Lower lobe of right lung (tissue), 2 donors: ENCODE data around the gene STK24. TPM values are rescaled to one million over a fixed set of nuclear protein-coding genes. Genes with fewer than 3 reads are reported as not detected.
"Not testable (repeated sequence)": the region's sequence is repeated elsewhere in the genome, so short reads cannot be mapped to it uniquely, and the experiment has no call there.

Experiments
- ATAC-seq, 2 donors: fragments of 200-7000 bp; cut with Tn5 transposase; one replicate each; pipeline ENCODE4 v1.9.1; 2020 to 2022; ENCODE audit warnings: mild to moderate bottlenecking in 2 of 2, moderate library complexity in 2 of 2
- DNase-seq: peaks from one replicate; pipeline ENCODE4 v3.0.0-alpha.2; 2020
- H3K27ac ChIP-seq: fragments of 200-600 bp; one replicate; pipeline ENCODE4 v1.8.0; 2022
- H3K27me3 ChIP-seq: fragments of 200-600 bp; one replicate; pipeline ENCODE4 v1.8.0; 2022; ENCODE audit warnings: low read depth
- H3K36me3 ChIP-seq: fragments of 200-600 bp; one replicate; pipeline ENCODE4 v1.8.0; 2022; ENCODE audit warnings: mild to moderate bottlenecking
- H3K4me1 ChIP-seq: fragments of 200-600 bp; one replicate; pipeline ENCODE4 v1.8.0; 2022
- H3K4me3 ChIP-seq: fragments of 200-600 bp; one replicate; pipeline ENCODE4 v1.8.0; 2022; ENCODE audit warnings: mild to moderate bottlenecking
- H3K9me3 ChIP-seq: fragments of 200-600 bp; one replicate; pipeline ENCODE4 v1.8.0; 2022
- CTCF ChIP-seq: fragments of 200-600 bp; IDR thresholded peaks from one replicate; pipeline ENCODE4 v1.8.0; 2022; ENCODE audit warnings: antibody characterized with exemption, mild to moderate bottlenecking
- intact Hi-C: fragments of 100-400 bp; cut with DNase I; formaldehyde crosslinking; loops from one replicate; pipeline ENCODE4 v1.11.0; 2022
- total RNA-seq: library from RNA; stranded (reverse); fragmentation: NEBNext Ultra II Directional; extraction: Animal tissue kit (Norgen Biotek cat#: 25700); gene quantifications from one replicate; pipeline ENCODE4 v1.2.1, GENCODE V29; 2021
- donor health status: DM: no; HTN: yes; CAD: no; lungs with severe emphysema.

Gene STK24
- total RNA-seq, 1 donor from 2014 or later: 94.5 TPM

GRCh38 chr13:98415326-98416070 is 161.4 kb downstream of the STK24 start:
- DNase-seq: no peak
- Histone ChIP-seq H3K36me3 (peaks cover 24% of the 10 kb centered on the region), H3K27ac (peak overlapping the region; percentile 50), H3K4me3 (no peak overlapping the region), H3K27me3 (no peaks in the 10 kb centered on the region), H3K4me1 (peaks cover 25% of the 10 kb centered on the region), H3K9me3 (peaks cover 4% of the 10 kb centered on the region)
- peak in 1 of 2 donors; percentile 28 for ATAC-seq
- no peak for TF ChIP-seq CTCF
- intact Hi-C loops: no loop called here

GRCh38 chr13:98413796-98414195 is 163.1 kb downstream of the STK24 start:
- H3K27ac ChIP-seq: no peak overlapping the region
- peaks cover 22% of the 10 kb centered on the region for H3K4me1 ChIP-seq
- intact Hi-C loops: no loop called here
- DNase-seq: no peak
- H3K4me3 ChIP-seq: no peak overlapping the region
- H3K27me3 ChIP-seq: no peaks in the 10 kb centered on the region
- peaks cover 32% of the 10 kb centered on the region for H3K36me3 ChIP-seq
- no peak for TF ChIP-seq CTCF
- peaks cover 4% of the 10 kb centered on the region for H3K9me3 ChIP-seq
- ATAC-seq: no peak

GRCh38 chr13:98413278-98413677 is 163.6 kb downstream of the STK24 start:
- H3K27ac ChIP-seq: not testable (repeated sequence)

GRCh38 chr13:98411617-98412265 is 165.2 kb downstream of the STK24 start:
- H3K27ac ChIP-seq: peak overlapping the region; percentile 51
- no peak for TF ChIP-seq CTCF
- DNase-seq (peak; percentile 78), ATAC-seq (peak in 1 of 2 donors; percentile 45)
- H3K4me3 ChIP-seq: peak overlapping the region; percentile 26
- H3K36me3 ChIP-seq: peaks cover 32% of the 10 kb centered on the region
- peaks cover 20% of the 10 kb centered on the region for H3K4me1 ChIP-seq
- no peaks in the 10 kb centered on the region for H3K27me3 ChIP-seq
- H3K9me3 ChIP-seq: no peaks in the 10 kb centered on the region
- intact Hi-C loops: no loop called here

More at GRCh38 chr13:98413278-98413677, 163.6 kb downstream of the STK24 start:
- Histone ChIP-seq H3K36me3 (peaks cover 32% of the 10 kb centered on the region), H3K4me1 (peaks cover 20% of the 10 kb centered on the region)
- DNase-seq, H3K4me3 ChIP-seq, intact Hi-C loops, ATAC-seq, H3K27me3 ChIP-seq, H3K9me3 ChIP-seq: not testable (repeated sequence)

GRCh38 chr13:98411013-98411412 is 165.9 kb downstream of the STK24 start:
- no peak for TF ChIP-seq CTCF
- H3K27me3 ChIP-seq: no peaks in the 10 kb centered on the region
- DNase-seq (no peak), ATAC-seq (no peak)
- peaks cover 37% of the 10 kb centered on the region for H3K36me3 ChIP-seq
- H3K27ac ChIP-seq: peak overlapping the region; percentile 51
- H3K4me3 ChIP-seq: no peak overlapping the region
- intact Hi-C loops: no loop called here
- no peaks in the 10 kb centered on the region for H3K9me3 ChIP-seq
- H3K4me1 ChIP-seq: peaks cover 20% of the 10 kb centered on the region

- no peak overlapping the region for H3K27ac ChIP-seq
- H3K4me3 ChIP-seq: no peak overlapping the region
- ATAC-seq (no peak), DNase-seq (no peak)
- intact Hi-C loops: no loop called here
- peaks cover 37% of the 10 kb centered on the region for H3K36me3 ChIP-seq
- H3K4me1 ChIP-seq: peaks cover 16% of the 10 kb centered on the region
- H3K9me3 ChIP-seq: no peaks in the 10 kb centered on the region
- H3K27me3 ChIP-seq: no peaks in the 10 kb centered on the region
- TF ChIP-seq CTCF: no peak
These were observed 166.3 kb downstream of the STK24 start for GRCh38 chr13:98410612-98411011.
